Measurements from ENCODE around the gene PBRM1.

PBRM1 gene

DNA sequence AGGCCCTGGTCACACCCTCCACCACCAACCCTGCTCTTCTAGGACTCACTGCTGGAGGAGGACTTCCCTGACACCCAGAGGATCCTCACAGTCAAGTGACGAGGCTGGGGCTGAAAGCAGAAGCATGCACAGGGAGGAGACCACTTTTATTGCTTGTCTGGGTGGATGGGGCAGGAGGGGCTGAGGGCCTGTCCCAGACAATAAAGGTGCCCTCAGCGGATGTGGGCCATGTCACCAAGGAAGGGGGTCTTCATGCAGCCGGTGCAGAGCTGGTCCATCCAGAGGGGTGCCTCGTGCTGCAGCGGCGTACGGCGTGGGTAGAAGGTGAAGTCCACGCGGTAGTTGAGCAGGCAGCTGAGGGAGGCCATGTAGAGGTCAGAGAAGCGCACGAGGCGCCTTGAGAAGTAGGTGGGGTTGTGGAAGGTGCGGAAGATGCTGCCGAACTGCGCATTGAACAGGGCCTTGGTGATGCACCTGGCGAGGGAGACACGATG lies 161.4 kb downstream of the PBRM1 start:
- TF ChIP-seq, protein P1, sequence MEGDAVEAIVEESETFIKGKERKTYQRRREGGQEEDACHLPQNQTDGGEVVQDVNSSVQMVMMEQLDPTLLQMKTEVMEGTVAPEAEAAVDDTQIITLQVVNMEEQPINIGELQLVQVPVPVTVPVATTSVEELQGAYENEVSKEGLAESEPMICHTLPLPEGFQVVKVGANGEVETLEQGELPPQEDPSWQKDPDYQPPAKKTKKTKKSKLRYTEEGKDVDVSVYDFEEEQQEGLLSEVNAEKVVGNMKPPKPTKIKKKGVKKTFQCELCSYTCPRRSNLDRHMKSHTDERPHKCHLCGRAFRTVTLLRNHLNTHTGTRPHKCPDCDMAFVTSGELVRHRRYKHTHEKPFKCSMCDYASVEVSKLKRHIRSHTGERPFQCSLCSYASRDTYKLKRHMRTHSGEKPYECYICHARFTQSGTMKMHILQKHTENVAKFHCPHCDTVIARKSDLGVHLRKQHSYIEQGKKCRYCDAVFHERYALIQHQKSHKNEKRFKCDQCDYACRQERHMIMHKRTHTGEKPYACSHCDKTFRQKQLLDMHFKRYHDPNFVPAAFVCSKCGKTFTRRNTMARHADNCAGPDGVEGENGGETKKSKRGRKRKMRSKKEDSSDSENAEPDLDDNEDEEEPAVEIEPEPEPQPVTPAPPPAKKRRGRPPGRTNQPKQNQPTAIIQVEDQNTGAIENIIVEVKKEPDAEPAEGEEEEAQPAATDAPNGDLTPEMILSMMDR (IDR thresholded peaks at IDR 0.05; ENCODE audit: low read depth, low read length, missing control alignments), result no peak
- no peak overlapping the region for H3K4me3 ChIP-seq (replicated peaks; ENCODE audit: low read depth, low read length)
- DNase-seq (ENCODE audit: extremely low read depth, low read depth), result no peak

- no peak for DNase-seq (ENCODE audit: extremely low read depth, low read depth)
- H3K4me3 ChIP-seq (replicated peaks; ENCODE audit: low read depth, low read length), result no peak overlapping the region
- TF ChIP-seq, protein P1 (IDR thresholded peaks at IDR 0.05; ENCODE audit: low read depth, low read length, missing control alignments), result no peak
These were observed 162.1 kb downstream of the PBRM1 start for GRCh38 chr3:52523386-52524257.

- H3K4me3 ChIP-seq (replicated peaks; ENCODE audit: low read depth, low read length), result no peak overlapping the region
- TF ChIP-seq, protein P1 (IDR thresholded peaks at IDR 0.05; ENCODE audit: low read depth, low read length, missing control alignments), result no peak
- DNase-seq (ENCODE audit: extremely low read depth, low read depth), result no peak
These were observed 163.0 kb downstream of the PBRM1 start for GRCh38 chr3:52522651-52523251.

GRCh38 chr3:52521881-52522650 lies 163.6 kb downstream of the PBRM1 start:
- no peak overlapping the region for H3K4me3 ChIP-seq (replicated peaks; ENCODE audit: low read depth, low read length)
- TF ChIP-seq, protein P1 (IDR thresholded peaks at IDR 0.05; ENCODE audit: low read depth, low read length, missing control alignments), result no peak
- DNase-seq (ENCODE audit: extremely low read depth, low read depth), result no peak

GRCh38 chr3:52521488-52521824 lies 164.3 kb downstream of the PBRM1 start:
- TF ChIP-seq, protein P1 (IDR thresholded peaks at IDR 0.05; ENCODE audit: low read depth, low read length, missing control alignments), result no peak
- no peak overlapping the region for H3K4me3 ChIP-seq (replicated peaks; ENCODE audit: low read depth, low read length)

GRCh38 chr3:52520716-52521487 lies 164.8 kb downstream of the PBRM1 start:
- TF ChIP-seq, protein P1 (IDR thresholded peaks at IDR 0.05; ENCODE audit: low read depth, low read length, missing control alignments), result no peak
- no peak overlapping the region for H3K4me3 ChIP-seq (replicated peaks; ENCODE audit: low read depth, low read length)
- no peak for DNase-seq (ENCODE audit: extremely low read depth, low read depth)

More at GRCh38 chr3:52521488-52521824, 164.3 kb downstream of the PBRM1 start:
- no peak for DNase-seq (ENCODE audit: extremely low read depth, low read depth)
